Upper lobe of left lung (tissue), 6 donors: ENCODE measurements around the gene MAP3K9. TPM values are rescaled to one million over a fixed set of nuclear protein-coding genes. Genes with fewer than 3 reads are reported as not detected.

ENCODE experiments used
- ATAC-seq, 2 donors: fragments of 200-7000 bp; cut with Tn5 transposase; one replicate each; pipeline ENCODE4 v1.9.1; 2022; ENCODE audit warnings: mild to moderate bottlenecking in 2 of 2, moderate library complexity in 2 of 2; ENCODE audit not compliant: low FRiP score in 2 of 2
- DNase-seq, 2 donors: peaks; one replicate each; pipeline ENCODE4 v3.0.0-alpha.2; 2019 to 2020
- H3K27ac ChIP-seq, 4 donors: fragments of 200-600 bp; sonication (generic); one replicate each; pipeline ENCODE4 v1.5.1; 2016 to 2019
- H3K27me3 ChIP-seq, 4 donors: fragments of 200-600 bp; sonication (generic); one replicate each; pipeline ENCODE4 v1.5.1; 2017 to 2019
- H3K36me3 ChIP-seq, 4 donors: fragments of 200-600 bp; sonication (generic); one replicate each; pipeline ENCODE4 v1.5.1; 2016 to 2019
- H3K4me1 ChIP-seq, 4 donors: fragments of 200-600 bp; sonication (generic); one replicate each; pipeline ENCODE4 v1.5.1; 2018 to 2019
- H3K4me3 ChIP-seq, 4 donors: fragments of 200-600 bp; sonication (generic); one replicate each; pipeline ENCODE4 v1.5.1; 2017 to 2019; ENCODE audit warnings: mild to moderate bottlenecking in 2 of 4, moderate library complexity in 1 of 4
- H3K9me3 ChIP-seq, 4 donors: fragments of 200-600 bp; sonication (generic); one replicate each; pipeline ENCODE4 v1.5.1; 2018 to 2019
- CTCF ChIP-seq, 6 experiments: fragments of 450-650 bp in 4 of 6; fragments of 200-600 bp in 2 of 6; sonication (generic) in 2 of 6; IDR thresholded peaks; one replicate each; pipeline ENCODE4 v1.5.1; 2016 to 2019; ENCODE audit warnings: antibody characterized with exemption in 6 of 6
- EP300 ChIP-seq, 4 donors: sonication (generic); formaldehyde crosslinking; IDR thresholded peaks; one replicate each; pipeline ENCODE4 v1.5.1; 2017; ENCODE audit warnings: antibody characterized with exemption in 4 of 4, control low read depth in 2 of 4
- POLR2A ChIP-seq, 4 donors: fragments of 450-650 bp; IDR thresholded peaks; one replicate each; pipeline ENCODE4 v1.5.1; 2016 to 2017; ENCODE audit warnings: antibody characterized with exemption in 4 of 4, mild to moderate bottlenecking in 2 of 4
- POLR2AphosphoS5 ChIP-seq, 2 donors: sonication (generic); formaldehyde crosslinking; IDR thresholded peaks; one replicate each; pipeline ENCODE4 v1.5.1; 2017; ENCODE audit warnings: antibody characterized with exemption in 2 of 2
- WGBS, 2 donors: methylation state at CpG; one replicate each; pipeline ENCODE4 v1.1.5; 2017 to 2018; 5-methylcytosine and 5-hydroxymethylcytosine counted together
- total RNA-seq, 6 donors: library from RNA; depleted of rRNA in 4 of 6; stranded (reverse); fragments of >200 nt in 4 of 6; gene quantifications; one replicate each; pipeline versions ENCODE4 v1.1.0 to v1.2.1, GENCODE V29; 2016 to 2021
- donor health status: DM: no; HTN: no; CAD: no; lungs with moderate emphysema.
- donor health status: DM: no; HTN: yes; CAD: no; lungs with severe emphysema.

MAP3K9 gene
- total RNA-seq, 6 donors from 2014 or later: 7.6 to 14.5 (median 11.2) TPM

- TF ChIP-seq EP300 (IDR thresholded peaks at IDR 0.05) (no peak), POLR2A (IDR thresholded peaks at IDR 0.05) (no peak), POLR2AphosphoS5 (IDR thresholded peaks at IDR 0.05) (no peak), CTCF (IDR thresholded peaks at IDR 0.05) (no peak)
- Histone ChIP-seq H3K36me3 (no peaks in the 10 kb centered on the region), H3K4me3 (no peak overlapping the region), H3K27me3 (no peaks in the 10 kb centered on the region), H3K9me3 (no peaks in the 10 kb centered on the region), H3K4me1 (peaks cover 0 to 10% (median 4%) of the 10 kb centered on the region in 4 donors), H3K27ac (no peak overlapping the region)
- 92 to 93% methylated on average over 9 of the region's 9 CpGs for WGBS, 2 donors
- ATAC-seq: no peak
- no peak for DNase-seq
These were observed 23.8 kb downstream of the MAP3K9 start for GRCh38 chr14:70785556-70785955.

- no peak for DNase-seq
- no peak overlapping the region for H3K4me3 ChIP-seq
- 71 to 85% methylated on average over 1 to 2 of the region's 2 CpGs for WGBS, 2 donors
- no peaks in the 10 kb centered on the region for H3K36me3 ChIP-seq
- no peak overlapping the region for H3K27ac ChIP-seq
- H3K9me3 ChIP-seq: no peaks in the 10 kb centered on the region
- H3K4me1 ChIP-seq: peaks cover 0 to 16% (median 11%) of the 10 kb centered on the region in 4 donors
- no peak for ATAC-seq
- no peaks in the 10 kb centered on the region for H3K27me3 ChIP-seq
- TF ChIP-seq POLR2A (IDR thresholded peaks at IDR 0.05) (no peak), POLR2AphosphoS5 (IDR thresholded peaks at IDR 0.05) (no peak), CTCF (IDR thresholded peaks at IDR 0.05) (no peak), EP300 (IDR thresholded peaks at IDR 0.05) (no peak)
These were observed 24.4 kb downstream of the MAP3K9 start for GRCh38 chr14:70784886-70785285.

- Histone ChIP-seq H3K9me3 (no peaks in the 10 kb centered on the region), H3K4me1 (peaks cover 0 to 14% (median 11%) of the 10 kb centered on the region in 4 donors), H3K4me3 (no peak overlapping the region), H3K27me3 (no peaks in the 10 kb centered on the region), H3K36me3 (no peaks in the 10 kb centered on the region), H3K27ac (no peak overlapping the region)
- DNase-seq (peak in 1 of 2 donors; percentile 44), ATAC-seq (peak; percentile 29 to 37)
- TF ChIP-seq POLR2A (IDR thresholded peaks at IDR 0.05) (no peak), EP300 (IDR thresholded peaks at IDR 0.05) (peak in 1 of 4 donors; percentile 23)
- WGBS, 2 donors: 56 to 64% methylated on average over 2 of the region's 2 CpGs
These were observed 27.0 kb downstream of the MAP3K9 start for GRCh38 chr14:70782361-70782760.

- Histone ChIP-seq H3K36me3 (no peaks in the 10 kb centered on the region), H3K4me1 (peaks cover 0 to 14% (median 11%) of the 10 kb centered on the region in 4 donors), H3K27ac (no peak overlapping the region), H3K4me3 (no peak overlapping the region), H3K27me3 (no peaks in the 10 kb centered on the region), H3K9me3 (no peaks in the 10 kb centered on the region)
- ATAC-seq (peak in 1 of 2 donors; percentile 23), DNase-seq (peak; percentile 52 to 61)
- 30 to 39% methylated on average over 9 of the region's 9 CpGs for whole genome bisulfite sequencing, 2 donors
- TF ChIP-seq POLR2A (IDR thresholded peaks at IDR 0.05) (no peak), CTCF (IDR thresholded peaks at IDR 0.05) (no peak), POLR2AphosphoS5 (IDR thresholded peaks at IDR 0.05) (no peak)
These were observed 28.8 kb downstream of the MAP3K9 start for GRCh38 chr14:70780396-70781075.

GRCh38 chr14:70779667-70780066 lies 29.6 kb downstream of the MAP3K9 start:
- TF ChIP-seq POLR2AphosphoS5 (IDR thresholded peaks at IDR 0.05): no peak
- TF ChIP-seq CTCF (IDR thresholded peaks at IDR 0.05): no peak
- Histone ChIP-seq H3K9me3 (no peaks in the 10 kb centered on the region), H3K27me3 (no peaks in the 10 kb centered on the region), H3K4me1 (peaks cover 0 to 14% (median 11%) of the 10 kb centered on the region in 4 donors), H3K4me3 (no peak overlapping the region), H3K36me3 (no peaks in the 10 kb centered on the region), H3K27ac (no peak overlapping the region)
- no peak for DNase-seq
- WGBS, 2 donors: 76 to 84% methylated on average over 4 of the region's 4 CpGs
- ATAC-seq: no peak
